GM19397 (cell line): ENCODE data around the gene ABCA13.

Experiments
- ATAC-seq: cut with Tn5 transposase; IDR thresholded peaks from one replicate; pipeline ENCODE4 v1.9.1; 2021; ENCODE audit warnings: mild to moderate bottlenecking, moderate library complexity; ENCODE audit not compliant: unreplicated experiment

ABCA13 gene

GRCh38 chr7:48505466-48505865, 334.2 kb downstream of the ABCA13 start:
- no peak for ATAC-seq

- ATAC-seq: no peak
Observed at GRCh38 chr7:48506569-48506968, 335.3 kb downstream of the ABCA13 start.

- ATAC-seq: no peak
Observed at GRCh38 chr7:48511080-48511479, 339.8 kb downstream of the ABCA13 start.

GRCh38 chr7:48512892-48513291, 341.6 kb downstream of the ABCA13 start:
- no peak for ATAC-seq

- ATAC-seq: no peak
Observed at GRCh38 chr7:48515171-48515570, 343.9 kb downstream of the ABCA13 start.

- no peak for ATAC-seq
Observed at GRCh38 chr7:48518092-48518491, 346.8 kb downstream of the ABCA13 start.

- ATAC-seq: no peak
Observed at GRCh38 chr7:48522692-48523091, 351.4 kb downstream of the ABCA13 start.

GRCh38 chr7:48525736-48526732, 354.8 kb downstream of the ABCA13 start:
- no peak for ATAC-seq

GRCh38 chr7:48528646-48529045, 357.4 kb downstream of the ABCA13 start:
- no peak for ATAC-seq

- no peak for ATAC-seq
Observed at GRCh38 chr7:48537561-48537960, 366.3 kb downstream of the ABCA13 start.

- no peak for ATAC-seq
Observed at GRCh38 chr7:48540746-48541145, 369.5 kb downstream of the ABCA13 start.

GRCh38 chr7:48548667-48549066, 377.4 kb downstream of the ABCA13 start:
- ATAC-seq: no peak

- ATAC-seq: no peak
Observed at GRCh38 chr7:48551652-48552051, 380.4 kb downstream of the ABCA13 start.

- ATAC-seq: no peak
Observed at GRCh38 chr7:48563334-48563733, 392.1 kb downstream of the ABCA13 start.

- ATAC-seq: no peak
Observed at GRCh38 chr7:48575516-48575915, 404.3 kb downstream of the ABCA13 start.

GRCh38 chr7:48587475-48587874, 416.2 kb downstream of the ABCA13 start:
- ATAC-seq: no peak

GRCh38 chr7:48594349-48594748, 423.1 kb downstream of the ABCA13 start:
- ATAC-seq: no peak

GRCh38 chr7:48595756-48596155, 424.5 kb downstream of the ABCA13 start:
- no peak for ATAC-seq

- ATAC-seq: no peak
Observed at GRCh38 chr7:48610705-48611104, 439.4 kb downstream of the ABCA13 start.

- ATAC-seq: no peak
Observed at GRCh38 chr7:48611993-48612392, 440.7 kb downstream of the ABCA13 start.

- ATAC-seq: no peak
Observed at GRCh38 chr7:48617508-48617907, 446.2 kb downstream of the ABCA13 start.

GRCh38 chr7:48617993-48618392, 446.7 kb downstream of the ABCA13 start:
- ATAC-seq: no peak

GRCh38 chr7:48621076-48621475, 449.8 kb downstream of the ABCA13 start:
- no peak for ATAC-seq
